Ascending aorta (tissue), 2 donors: ENCODE data around the gene ZNF800. TPM values are rescaled to one million over a fixed set of nuclear protein-coding genes. Genes with fewer than 3 reads are reported as not detected.

ENCODE experiments used
- DNase-seq, 2 donors: peaks; one replicate each; pipeline ENCODE4 v3.0.0-alpha.2; 2019; ENCODE audit warnings: low spot score in 2 of 2
- H3K27ac ChIP-seq, 2 donors: fragments of 200-600 bp; sonication (generic); one replicate each; pipeline ENCODE4 v1.5.1; 2016 to 2017; ENCODE audit warnings: mild to moderate bottlenecking in 1 of 2
- H3K27me3 ChIP-seq: fragments of 200-600 bp; sonication (generic); one replicate; pipeline ENCODE4 v1.5.1; 2017
- H3K36me3 ChIP-seq, 2 donors: fragments of 200-600 bp; sonication (generic); one replicate each; pipeline ENCODE4 v1.5.1; 2016
- H3K4me1 ChIP-seq, 2 donors: fragments of 200-600 bp; sonication (generic); one replicate each; pipeline ENCODE4 v1.5.1; 2016 to 2017; ENCODE audit warnings: mild to moderate bottlenecking in 1 of 2
- H3K4me3 ChIP-seq, 2 donors: fragments of 200-600 bp; sonication (generic); one replicate each; pipeline ENCODE4 v1.5.1; 2016 to 2017; ENCODE audit warnings: mild to moderate bottlenecking in 1 of 2
- H3K9me3 ChIP-seq, 2 donors: fragments of 200-600 bp; sonication (generic); one replicate each; pipeline ENCODE4 v1.5.1; 2016
- CTCF ChIP-seq, 3 experiments: fragments of 200-600 bp in 2 of 3; fragments of 450-650 bp in 1 of 3; sonication (generic) in 2 of 3; IDR thresholded peaks; one replicate each; pipeline ENCODE4 v1.5.1; 2016 to 2019; ENCODE audit warnings: antibody characterized with exemption in 3 of 3, mild to moderate bottlenecking in 1 of 3, moderate library complexity in 1 of 3
- intact Hi-C: fragments of 100-400 bp; cut with DNase I; formaldehyde crosslinking; loops from one replicate; pipeline ENCODE4 v1.15.1; 2023
- total RNA-seq: library from RNA; depleted of rRNA; stranded (reverse); fragments of >200 nt; gene quantifications from one replicate; pipeline ENCODE4 v1.1.0, GENCODE V29; 2016

Gene ZNF800
- total RNA-seq, 1 donor from 2014 or later: 36.9 TPM

- H3K4me1 ChIP-seq: no peaks in the 10 kb centered on the region
- H3K4me3 ChIP-seq: no peak overlapping the region
- no peaks in the 10 kb centered on the region for H3K36me3 ChIP-seq
- no peaks in the 10 kb centered on the region for H3K9me3 ChIP-seq
- H3K27me3 ChIP-seq: no peaks in the 10 kb centered on the region
- intact Hi-C loops: no loop called here
- TF ChIP-seq CTCF (IDR thresholded peaks at IDR 0.05): no peak
- DNase-seq: no peak
- no peak overlapping the region for H3K27ac ChIP-seq
Observed at GRCh38 chr7:127419196-127419595, 26.7 kb upstream of the ZNF800 start.

GRCh38 chr7:127418459-127418858, 26.0 kb upstream of the ZNF800 start:
- Histone ChIP-seq H3K27ac (no peak overlapping the region), H3K4me3 (no peak overlapping the region), H3K9me3 (no peaks in the 10 kb centered on the region), H3K4me1 (no peaks in the 10 kb centered on the region), H3K27me3 (no peaks in the 10 kb centered on the region), H3K36me3 (no peaks in the 10 kb centered on the region)
- intact Hi-C loops: no loop called here
- DNase-seq: no peak
- no peak for TF ChIP-seq CTCF (IDR thresholded peaks at IDR 0.05)

GRCh38 chr7:127417346-127417745, 24.8 kb upstream of the ZNF800 start:
- H3K27me3 ChIP-seq: no peaks in the 10 kb centered on the region
- TF ChIP-seq CTCF (IDR thresholded peaks at IDR 0.05): no peak
- H3K9me3 ChIP-seq: no peaks in the 10 kb centered on the region

GRCh38 chr7:127415060-127415742, 22.7 kb upstream of the ZNF800 start:
- H3K36me3 ChIP-seq: no peaks in the 10 kb centered on the region

More at GRCh38 chr7:127417346-127417745, 24.8 kb upstream of the ZNF800 start:
- no peak for DNase-seq
- H3K4me1 ChIP-seq: no peaks in the 10 kb centered on the region
- no peak overlapping the region for H3K4me3 ChIP-seq
- H3K27ac ChIP-seq: no peak overlapping the region
- no peaks in the 10 kb centered on the region for H3K36me3 ChIP-seq
- intact Hi-C loops: no loop called here

GRCh38 chr7:127413962-127414361, 21.5 kb upstream of the ZNF800 start:
- no peaks in the 10 kb centered on the region for H3K4me1 ChIP-seq
- no peak for TF ChIP-seq CTCF (IDR thresholded peaks at IDR 0.05)

More at GRCh38 chr7:127415060-127415742, 22.7 kb upstream of the ZNF800 start:
- Histone ChIP-seq H3K4me1 (no peaks in the 10 kb centered on the region), H3K4me3 (no peak overlapping the region), H3K9me3 (no peaks in the 10 kb centered on the region), H3K27me3 (no peaks in the 10 kb centered on the region), H3K27ac (no peak overlapping the region)
- TF ChIP-seq CTCF (IDR thresholded peaks at IDR 0.05): no peak
- intact Hi-C loops: no loop called here
- no peak for DNase-seq

More at GRCh38 chr7:127413962-127414361, 21.5 kb upstream of the ZNF800 start:
- intact Hi-C loops: no loop called here
- Histone ChIP-seq H3K9me3 (no peaks in the 10 kb centered on the region), H3K27ac (no peak overlapping the region), H3K4me3 (no peak overlapping the region), H3K27me3 (no peaks in the 10 kb centered on the region), H3K36me3 (no peaks in the 10 kb centered on the region)
- no peak for DNase-seq
